ENCODE results near the gene PSD.

DNA sequence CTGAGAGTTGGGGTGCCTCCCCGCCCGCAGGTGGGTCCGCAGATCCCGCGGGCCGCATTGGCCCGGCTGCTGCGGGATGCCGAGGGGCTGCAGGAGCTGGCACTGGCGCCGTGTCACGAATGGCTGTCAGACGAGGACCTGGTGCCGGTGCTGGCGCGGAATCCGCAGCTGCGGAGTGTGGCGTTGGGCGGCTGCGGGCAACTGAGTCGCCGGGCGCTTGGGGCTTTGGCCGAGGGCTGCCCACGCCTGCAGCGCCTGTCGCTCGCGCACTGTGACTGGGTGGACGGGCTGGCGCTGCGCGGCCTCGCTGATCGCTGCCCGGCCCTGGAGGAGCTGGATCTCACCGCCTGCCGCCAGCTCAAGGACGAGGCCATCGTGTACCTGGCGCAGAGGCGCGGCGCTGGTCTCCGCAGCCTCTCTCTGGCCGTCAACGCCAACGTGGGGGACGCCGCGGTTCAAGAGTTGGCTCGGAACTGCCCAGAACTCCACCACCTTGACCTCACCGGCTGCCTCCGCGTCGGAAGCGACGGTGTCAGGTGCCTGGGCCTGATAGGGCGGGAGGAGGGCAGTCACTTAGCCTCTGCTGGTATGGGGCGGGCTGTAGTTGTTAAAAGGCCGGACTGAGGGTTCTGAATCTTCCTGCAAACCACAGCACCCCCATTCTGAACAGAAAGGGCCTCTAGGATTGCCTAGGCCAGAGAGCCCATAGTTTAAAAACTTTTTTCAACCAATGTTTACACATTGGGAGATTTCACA, 3.4 kb upstream of the PSD start:
- TF ChIP-seq, protein P1, sequence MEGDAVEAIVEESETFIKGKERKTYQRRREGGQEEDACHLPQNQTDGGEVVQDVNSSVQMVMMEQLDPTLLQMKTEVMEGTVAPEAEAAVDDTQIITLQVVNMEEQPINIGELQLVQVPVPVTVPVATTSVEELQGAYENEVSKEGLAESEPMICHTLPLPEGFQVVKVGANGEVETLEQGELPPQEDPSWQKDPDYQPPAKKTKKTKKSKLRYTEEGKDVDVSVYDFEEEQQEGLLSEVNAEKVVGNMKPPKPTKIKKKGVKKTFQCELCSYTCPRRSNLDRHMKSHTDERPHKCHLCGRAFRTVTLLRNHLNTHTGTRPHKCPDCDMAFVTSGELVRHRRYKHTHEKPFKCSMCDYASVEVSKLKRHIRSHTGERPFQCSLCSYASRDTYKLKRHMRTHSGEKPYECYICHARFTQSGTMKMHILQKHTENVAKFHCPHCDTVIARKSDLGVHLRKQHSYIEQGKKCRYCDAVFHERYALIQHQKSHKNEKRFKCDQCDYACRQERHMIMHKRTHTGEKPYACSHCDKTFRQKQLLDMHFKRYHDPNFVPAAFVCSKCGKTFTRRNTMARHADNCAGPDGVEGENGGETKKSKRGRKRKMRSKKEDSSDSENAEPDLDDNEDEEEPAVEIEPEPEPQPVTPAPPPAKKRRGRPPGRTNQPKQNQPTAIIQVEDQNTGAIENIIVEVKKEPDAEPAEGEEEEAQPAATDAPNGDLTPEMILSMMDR (IDR thresholded peaks at IDR 0.05), result peak in 1 of 6 experiments; percentile 13
- TF ChIP-seq POLR2AphosphoS5 (IDR thresholded peaks at IDR 0.05), result peak in 1 of 2 donors; percentile 22
